ENCODE measurements around the gene FAM131B.

Gene FAM131B

DNA sequence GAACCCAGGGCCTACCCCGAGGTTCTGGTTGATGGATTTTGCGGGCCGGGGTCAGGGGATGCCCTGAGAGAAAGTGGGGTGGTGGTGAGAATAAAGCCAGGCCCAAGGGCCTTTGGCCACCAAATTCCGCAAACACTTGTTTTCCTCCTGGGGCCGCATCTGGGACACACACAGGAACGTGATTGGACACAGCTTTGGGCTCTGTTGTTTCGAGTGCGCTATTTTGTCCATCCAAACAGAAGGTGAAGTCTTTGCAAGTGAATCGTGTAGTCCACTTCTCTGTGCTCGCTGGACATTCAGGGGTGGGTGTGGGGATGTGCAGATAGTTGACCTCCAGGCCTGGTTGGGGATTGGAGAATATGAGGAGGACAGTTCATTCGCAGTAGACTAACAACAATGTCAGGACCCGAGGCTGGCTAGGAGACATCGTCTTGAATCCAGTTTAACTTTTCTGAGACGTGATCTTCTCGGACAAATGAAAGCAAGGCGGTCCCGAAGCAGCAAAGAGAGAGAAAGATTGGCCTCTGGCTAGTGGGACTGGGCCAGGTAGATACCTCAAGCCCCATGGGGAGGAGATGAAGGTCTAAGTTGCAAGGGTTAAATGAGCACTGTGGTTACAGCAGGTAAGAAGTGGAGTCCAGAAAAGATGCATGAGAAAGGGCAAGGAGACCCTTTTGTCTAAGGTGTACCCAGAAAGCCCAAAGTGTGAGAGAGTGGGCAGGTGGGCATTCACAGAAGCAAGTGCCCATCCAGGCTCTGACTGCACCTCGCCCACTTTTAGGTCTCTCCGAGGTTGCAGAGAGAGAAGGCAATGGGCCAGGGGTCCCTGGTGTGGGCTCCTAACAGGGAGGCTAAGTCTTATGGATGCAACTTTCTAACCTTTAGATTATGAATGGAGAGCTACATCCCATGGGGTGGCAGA lies 764 bp upstream of the FAM131B start:
- no peak for FAIRE-seq
- no peak for DNase-seq (ENCODE audit: insufficient read length)
- TF ChIP-seq POLR2AphosphoS5 (IDR thresholded peaks at IDR 0.05; ENCODE audit: low read depth, low read length): no peak
- TF ChIP-seq TAF1 (IDR thresholded peaks at IDR 0.05; ENCODE audit: borderline replicate concordance, low read depth, low read length): no peak
- TF ChIP-seq POLR2A (IDR thresholded peaks at IDR 0.05; ENCODE audit: low read depth, low read length): no peak

DNA sequence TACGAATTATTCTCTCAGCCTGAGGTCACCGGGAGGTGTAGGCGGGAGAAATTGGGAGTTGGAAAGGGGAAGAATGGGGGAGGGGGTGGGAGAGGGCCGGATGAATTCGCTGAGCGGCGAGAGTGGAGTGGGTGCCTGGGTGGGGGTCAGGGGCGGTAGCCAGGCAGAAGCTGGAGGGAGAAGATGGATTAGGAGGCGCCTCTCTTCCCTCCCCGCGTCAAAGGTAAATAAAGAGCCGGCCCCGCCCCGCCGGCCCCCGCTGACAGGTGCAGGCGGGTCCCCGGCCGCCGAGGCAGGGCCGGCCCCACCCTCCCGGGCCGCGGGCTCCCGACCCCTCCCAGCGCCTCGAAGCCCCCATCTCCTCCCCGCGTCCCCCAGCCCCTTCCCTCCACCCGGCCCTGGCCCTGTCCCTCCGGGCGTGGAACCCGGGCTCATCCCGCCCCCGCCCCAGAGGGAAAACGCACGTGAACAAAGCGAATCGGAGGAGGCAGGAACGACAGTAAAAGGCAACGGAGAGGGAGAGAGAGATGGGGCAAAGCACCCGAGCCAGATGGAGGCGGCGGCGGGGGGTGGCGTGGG lies 872 bp downstream of the FAM131B start:
- no peak for DNase-seq (ENCODE audit: insufficient read length)

DNA sequence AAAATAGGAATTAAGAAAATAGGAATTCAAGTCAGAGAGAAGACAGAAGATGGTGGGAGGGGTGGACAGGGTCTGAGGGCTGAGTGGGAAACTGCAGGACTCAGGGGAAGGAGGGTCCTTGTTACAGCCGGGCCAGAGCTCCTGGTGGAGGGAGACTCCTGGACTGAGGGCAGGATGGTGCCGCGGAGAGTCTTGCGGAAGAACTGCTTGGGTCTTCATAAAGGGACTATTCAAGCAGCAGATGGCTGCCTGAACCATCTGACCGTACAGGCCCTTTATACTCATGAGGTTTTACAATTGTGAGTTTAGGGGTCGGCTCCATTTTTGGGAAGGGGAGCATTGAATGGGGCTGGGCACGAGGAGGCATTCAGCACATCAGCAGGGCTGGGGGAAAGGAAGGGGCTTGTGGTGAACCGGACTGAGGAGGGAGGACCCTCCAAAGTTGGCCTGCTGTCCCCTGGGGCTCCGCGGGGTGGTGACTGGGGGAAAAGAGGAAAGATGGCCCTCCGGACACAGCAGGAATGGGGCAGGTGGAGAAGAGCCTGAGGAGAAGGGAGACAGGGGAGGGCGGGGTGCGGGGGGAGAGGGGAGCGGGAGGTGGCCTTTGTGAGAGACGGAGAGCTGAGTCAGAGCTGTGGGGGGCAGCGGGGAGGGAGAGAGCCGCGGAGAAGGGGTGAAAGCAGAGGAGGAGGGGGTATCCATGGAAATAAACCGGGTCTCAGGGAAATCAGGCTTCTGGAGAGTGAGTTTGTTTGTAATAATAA lies 1.5 kb downstream of the FAM131B start:
- FAIRE-seq (no peak), DNase-seq (ENCODE audit: insufficient read length) (no peak)
- TF ChIP-seq POLR2AphosphoS5 (IDR thresholded peaks at IDR 0.05; ENCODE audit: low read depth, low read length) (no peak), POLR2A (IDR thresholded peaks at IDR 0.05; ENCODE audit: low read depth, low read length) (no peak), TAF1 (IDR thresholded peaks at IDR 0.05; ENCODE audit: borderline replicate concordance, low read depth, low read length) (no peak)

More for the DNA sequence above, 872 bp downstream of the FAM131B start:
- TF ChIP-seq TAF1 (IDR thresholded peaks at IDR 0.05; ENCODE audit: borderline replicate concordance, low read depth, low read length) (no peak), POLR2A (IDR thresholded peaks at IDR 0.05; ENCODE audit: low read depth, low read length) (no peak)
- no peak for FAIRE-seq

DNA sequence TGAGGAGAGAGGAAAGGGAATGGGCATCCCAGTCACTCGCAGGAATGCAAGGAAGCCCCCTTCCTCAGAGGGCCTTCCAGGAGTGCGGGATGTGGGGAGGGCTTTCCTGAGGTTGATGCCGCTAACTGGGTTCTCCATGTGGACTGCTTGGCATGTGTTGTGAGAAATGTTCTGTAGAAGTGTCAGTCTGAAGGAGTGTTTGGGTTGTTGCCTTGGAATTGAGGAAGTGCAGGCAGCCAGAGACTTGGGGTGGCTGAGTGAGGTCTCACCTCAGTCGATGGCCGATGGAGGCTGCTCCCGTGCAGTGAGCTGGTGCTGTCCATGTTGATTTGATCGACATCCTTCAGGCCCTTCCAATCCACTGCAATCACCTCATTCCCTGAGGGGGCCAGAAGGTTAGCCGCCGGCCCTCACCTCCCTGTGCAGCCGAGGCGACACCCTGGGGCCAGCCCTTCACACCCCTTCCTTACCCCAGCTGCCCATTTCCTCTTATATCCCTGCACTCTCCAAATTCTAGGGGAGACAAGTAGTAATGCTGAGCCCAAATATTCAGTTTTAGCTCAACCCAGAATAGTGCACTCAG lies 2.7 kb downstream of the FAM131B start:
- FAIRE-seq: no peak
- TF ChIP-seq TAF1 (IDR thresholded peaks at IDR 0.05; ENCODE audit: borderline replicate concordance, low read depth, low read length): no peak
- no peak for TF ChIP-seq POLR2A (IDR thresholded peaks at IDR 0.05; ENCODE audit: low read depth, low read length)
- TF ChIP-seq POLR2AphosphoS5 (IDR thresholded peaks at IDR 0.05; ENCODE audit: low read depth, low read length): no peak
- DNase-seq (ENCODE audit: insufficient read length): no peak

DNA sequence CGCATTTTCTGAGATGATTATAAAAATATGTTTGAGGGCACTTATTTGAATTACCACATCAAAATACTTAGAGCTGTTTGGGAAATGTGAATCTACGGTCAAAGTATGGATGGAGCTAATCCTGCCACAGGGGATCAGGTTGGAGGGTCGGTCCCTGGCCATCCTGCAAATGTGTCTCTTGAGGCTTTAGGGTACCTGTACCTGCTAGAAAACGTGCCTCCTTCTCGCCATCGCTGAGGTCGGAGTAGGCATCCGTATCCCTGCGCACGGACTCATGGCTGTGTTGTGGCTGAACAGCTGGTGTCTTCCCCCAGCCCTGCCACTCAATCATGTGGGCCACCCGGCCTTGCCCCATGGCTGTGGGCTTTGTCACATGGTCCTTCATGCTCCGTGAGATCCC lies 3.9 kb downstream of the FAM131B start:
- DNase-seq (ENCODE audit: insufficient read length) (no peak), FAIRE-seq (no peak)
- TF ChIP-seq POLR2AphosphoS5 (IDR thresholded peaks at IDR 0.05; ENCODE audit: low read depth, low read length): no peak
- no peak for TF ChIP-seq TAF1 (IDR thresholded peaks at IDR 0.05; ENCODE audit: borderline replicate concordance, low read depth, low read length)
- no peak for TF ChIP-seq POLR2A (IDR thresholded peaks at IDR 0.05; ENCODE audit: low read depth, low read length)

DNA sequence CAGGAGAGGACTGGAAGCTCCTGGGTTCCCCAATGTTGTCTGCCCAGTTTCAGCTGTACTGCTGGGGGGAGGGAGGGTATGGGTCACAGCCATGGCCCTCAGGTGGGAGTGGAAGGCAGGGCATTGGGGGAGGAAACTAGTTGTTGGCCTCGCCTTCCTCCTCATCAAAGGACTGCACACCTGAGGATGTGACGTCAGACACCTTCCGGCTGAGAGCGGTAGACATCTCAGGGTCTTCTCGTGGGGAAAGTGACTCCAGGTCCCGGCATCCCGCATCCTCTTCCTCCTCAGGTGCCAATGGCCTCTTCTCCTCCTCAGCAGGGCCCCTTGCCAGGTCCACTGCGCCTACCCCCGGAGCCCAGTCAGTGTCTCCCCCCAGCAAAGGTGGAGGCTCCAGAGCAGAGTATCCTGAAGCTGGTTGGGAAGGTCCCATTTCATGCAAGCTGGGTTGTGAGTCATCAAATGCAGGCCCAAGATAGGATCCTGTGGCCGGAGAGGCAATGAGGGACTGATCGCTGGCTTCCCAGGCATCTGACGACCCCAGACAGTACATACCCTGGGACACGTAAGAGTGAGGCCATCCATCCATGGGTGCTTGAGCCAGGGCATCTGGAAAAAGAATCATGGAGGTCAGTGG lies 6.0 kb downstream of the FAM131B start:
- FAIRE-seq: no peak
- no peak for DNase-seq (ENCODE audit: insufficient read length)
- TF ChIP-seq POLR2A (IDR thresholded peaks at IDR 0.05; ENCODE audit: low read depth, low read length) (no peak), TAF1 (IDR thresholded peaks at IDR 0.05; ENCODE audit: borderline replicate concordance, low read depth, low read length) (no peak), POLR2AphosphoS5 (IDR thresholded peaks at IDR 0.05; ENCODE audit: low read depth, low read length) (no peak)

DNA sequence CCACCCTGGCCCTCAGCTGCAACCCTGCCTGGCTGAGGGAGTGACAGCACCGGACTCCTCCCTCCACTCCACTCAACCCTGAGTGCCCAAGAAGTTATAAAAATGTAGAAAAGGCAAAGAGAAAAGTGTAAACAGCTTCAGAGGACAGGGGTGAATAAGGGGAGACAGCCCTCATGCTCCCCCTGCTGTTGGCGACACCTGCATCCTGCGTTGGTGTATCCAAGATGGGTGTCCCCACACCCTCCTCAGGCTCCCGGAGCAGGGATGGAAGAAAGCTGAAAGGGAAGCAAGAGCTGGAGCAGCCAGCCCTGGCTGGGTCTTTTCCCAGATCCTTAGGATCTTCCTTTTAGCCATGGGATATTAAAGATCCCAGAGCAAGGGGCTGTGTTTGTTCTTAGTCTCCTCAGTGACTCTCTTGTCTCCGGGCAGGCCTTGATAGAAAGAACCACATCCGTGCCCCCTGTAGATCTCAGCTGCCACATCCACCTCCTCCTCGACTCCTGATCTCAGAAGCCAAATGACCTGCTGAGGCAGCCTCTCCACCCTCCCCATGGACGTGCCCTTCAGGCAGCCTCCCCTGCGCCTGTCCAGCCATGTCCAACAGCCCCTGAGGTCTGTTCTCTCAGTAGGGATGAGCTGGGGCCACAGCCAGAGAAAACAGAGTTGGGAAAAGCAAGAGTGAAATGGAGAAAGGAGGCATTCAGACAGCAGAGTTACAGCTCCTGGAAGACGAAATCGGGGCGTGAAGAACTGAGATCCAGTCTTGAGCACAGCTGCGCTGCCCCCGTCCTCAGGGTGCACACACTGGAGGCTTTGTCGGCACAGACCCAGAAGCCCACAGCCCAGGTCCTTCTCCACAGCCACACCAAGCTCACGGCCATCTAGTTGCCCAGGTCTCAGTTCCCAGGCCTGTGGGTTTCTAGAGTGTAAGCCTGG lies 6.8 kb downstream of the FAM131B start:
- DNase-seq (ENCODE audit: insufficient read length) (no peak), FAIRE-seq (no peak)
- no peak for TF ChIP-seq TAF1 (IDR thresholded peaks at IDR 0.05; ENCODE audit: borderline replicate concordance, low read depth, low read length)
- TF ChIP-seq POLR2AphosphoS5 (IDR thresholded peaks at IDR 0.05; ENCODE audit: low read depth, low read length): no peak
- TF ChIP-seq POLR2A (IDR thresholded peaks at IDR 0.05; ENCODE audit: low read depth, low read length): no peak

DNA sequence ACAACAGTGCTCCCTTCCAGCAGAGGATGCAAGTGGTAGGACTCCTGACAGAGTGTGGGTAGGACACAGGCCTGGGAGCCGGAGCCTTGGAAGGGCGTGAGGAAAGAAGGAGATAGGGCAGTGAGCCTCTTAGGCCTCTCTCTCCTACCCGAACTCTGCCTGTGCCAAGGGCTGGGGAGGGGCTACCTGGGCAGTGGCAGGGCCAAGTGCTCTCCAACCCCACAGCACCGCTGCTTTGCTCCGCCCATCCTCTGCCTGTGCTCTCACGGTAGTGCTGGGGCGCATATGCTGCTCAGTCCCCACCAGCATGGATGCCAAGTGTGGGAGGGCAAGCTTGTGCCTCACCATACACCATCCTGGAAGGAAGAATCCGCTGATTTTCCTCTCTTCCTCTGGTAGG lies 7.5 kb downstream of the FAM131B start:
- FAIRE-seq: no peak
- no peak for TF ChIP-seq POLR2AphosphoS5 (IDR thresholded peaks at IDR 0.05; ENCODE audit: low read depth, low read length)
- TF ChIP-seq TAF1 (IDR thresholded peaks at IDR 0.05; ENCODE audit: borderline replicate concordance, low read depth, low read length): no peak
- TF ChIP-seq POLR2A (IDR thresholded peaks at IDR 0.05; ENCODE audit: low read depth, low read length): no peak
- no peak for DNase-seq (ENCODE audit: insufficient read length)

DNA sequence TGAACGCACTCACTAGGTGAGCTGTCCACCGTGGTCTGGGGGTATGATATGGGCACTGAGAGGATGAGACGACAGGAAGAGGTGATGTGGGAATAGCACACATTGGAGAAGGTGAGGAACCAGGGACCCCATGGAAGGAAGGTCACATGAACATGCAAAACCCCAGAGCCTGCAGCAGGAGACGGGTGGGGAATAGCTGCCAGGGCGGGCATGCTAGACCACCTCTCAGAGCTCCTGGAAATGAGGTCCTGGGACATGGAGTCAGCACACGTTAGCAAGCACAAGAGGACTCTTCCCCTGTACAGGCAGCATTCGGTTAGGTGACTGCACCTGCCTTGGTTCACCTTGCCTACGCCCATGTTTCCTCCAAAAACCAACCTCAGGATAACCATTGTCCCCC lies 8.1 kb downstream of the FAM131B start:
- TF ChIP-seq POLR2A (IDR thresholded peaks at IDR 0.05; ENCODE audit: low read depth, low read length): no peak
- FAIRE-seq: no peak
- DNase-seq (ENCODE audit: insufficient read length): no peak

DNA sequence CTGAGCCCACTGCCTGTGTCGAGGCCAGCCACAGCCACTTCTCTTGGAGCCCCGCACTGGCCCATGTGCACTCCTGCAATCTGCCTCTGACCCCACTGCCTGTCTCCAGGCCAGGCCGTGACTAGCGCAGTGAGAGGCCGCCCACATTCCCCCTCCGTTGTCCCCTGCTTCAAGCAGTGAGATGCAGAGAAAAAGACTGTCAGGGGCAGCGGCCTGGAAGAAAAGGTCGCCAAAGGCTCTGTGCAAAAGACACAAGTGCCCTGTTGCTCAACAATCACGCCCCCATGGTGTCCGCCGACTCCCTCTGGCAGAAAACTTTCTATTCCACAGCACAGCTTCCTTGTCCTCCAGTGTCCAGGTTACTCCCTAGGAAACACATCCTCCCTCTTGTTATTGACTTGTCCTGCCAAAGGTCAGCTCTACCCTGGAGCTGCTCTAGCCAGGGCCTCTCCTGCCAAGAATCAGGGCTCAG lies 9.9 kb downstream of the FAM131B start:
- DNase-seq (ENCODE audit: insufficient read length): no peak
- TF ChIP-seq POLR2AphosphoS5 (IDR thresholded peaks at IDR 0.05; ENCODE audit: low read depth, low read length) (no peak), POLR2A (IDR thresholded peaks at IDR 0.05; ENCODE audit: low read depth, low read length) (no peak), TAF1 (IDR thresholded peaks at IDR 0.05; ENCODE audit: borderline replicate concordance, low read depth, low read length) (no peak)
- FAIRE-seq: no peak
